DND-41 (cell line): ENCODE results near the gene VSIG1.

ENCODE experiments used
- ATAC-seq: fragments of 200-7000 bp; cut with Tn5 transposase; 3 replicates; pipeline ENCODE4 v1.9.1; 2021; ENCODE audit warnings: low read depth; ENCODE audit not compliant: insufficient read depth
- DNase-seq: peaks from one replicate; pipeline ENCODE4 v3.0.0-alpha.2; 2020
- H2AFZ ChIP-seq: 2 replicates; pipeline ENCODE4 v1.6.0; 2012; ENCODE audit warnings: low read depth, low read length
- H3K27ac ChIP-seq: 2 replicates; pipeline ENCODE4 v1.5.1; 2012; ENCODE audit warnings: low read length, inconsistent platforms
- H3K27me3 ChIP-seq: fragments of 200-600 bp; sonication (generic); 2 replicates; pipeline ENCODE4 v1.6.0; 2012; ENCODE audit warnings: low read length, mild to moderate bottlenecking, inconsistent platforms; ENCODE audit not compliant: insufficient read depth, poor library complexity
- H3K36me3 ChIP-seq: 2 replicates; pipeline ENCODE4 v1.5.1; 2012; ENCODE audit warnings: low read length, inconsistent platforms; ENCODE audit not compliant: insufficient read depth
- H3K4me1 ChIP-seq: 2 replicates; pipeline ENCODE4 v1.5.1; 2012; ENCODE audit warnings: mild to moderate bottlenecking, low read length; ENCODE audit not compliant: insufficient read depth
- H3K4me2 ChIP-seq: 2 replicates; pipeline ENCODE4 v1.6.0; 2012; ENCODE audit warnings: mild to moderate bottlenecking, moderate library complexity, low read length, inconsistent platforms; ENCODE audit not compliant: insufficient read depth
- H3K4me3 ChIP-seq, 2 experiments: fragments of 200-600 bp in 1 of 2; shearing (Covaris generic) in 1 of 2; 2 replicates each; pipeline ENCODE4 v1.5.1; 2012 to 2016; ENCODE audit warnings: inconsistent platforms in 2 of 2, low read length in 2 of 2, mild to moderate bottlenecking in 2 of 2, low read depth in 1 of 2, moderate library complexity in 1 of 2
- H3K79me2 ChIP-seq: 2 replicates; pipeline ENCODE4 v1.6.0; 2012; ENCODE audit warnings: low read length, inconsistent platforms; ENCODE audit not compliant: insufficient read depth
- H3K9ac ChIP-seq: 2 replicates; pipeline ENCODE4 v1.6.0; 2012; ENCODE audit warnings: low read depth, mild to moderate bottlenecking, inconsistent platforms, low read length, moderate library complexity
- H3K9me3 ChIP-seq: 2 replicates; pipeline ENCODE4 v1.5.1; 2012; ENCODE audit warnings: low read length, moderate library complexity, mild to moderate bottlenecking, inconsistent platforms; ENCODE audit not compliant: insufficient read depth, severe bottlenecking
- H4K20me1 ChIP-seq: 2 replicates; pipeline ENCODE4 v1.6.0; 2012; ENCODE audit warnings: low read length; ENCODE audit not compliant: insufficient read depth
- EZH2 ChIP-seq: IDR thresholded peaks from 3 replicates; pipeline ENCODE4 v1.6.1; 2012; ENCODE audit warnings: borderline replicate concordance, low read depth, mild to moderate bottlenecking, moderate library complexity, low read length, inconsistent platforms; ENCODE audit not compliant: severe bottlenecking
- TF ChIP-seq, protein P1 (sequence below): IDR thresholded peaks from 2 replicates; pipeline ENCODE4 v1.5.1; 2012; ENCODE audit warnings: borderline replicate concordance, low read length, moderate library complexity, mild to moderate bottlenecking; ENCODE audit not compliant: poor library complexity, severe bottlenecking; ENCODE audit errors: extremely low read depth

The VSIG1 gene

DNA sequence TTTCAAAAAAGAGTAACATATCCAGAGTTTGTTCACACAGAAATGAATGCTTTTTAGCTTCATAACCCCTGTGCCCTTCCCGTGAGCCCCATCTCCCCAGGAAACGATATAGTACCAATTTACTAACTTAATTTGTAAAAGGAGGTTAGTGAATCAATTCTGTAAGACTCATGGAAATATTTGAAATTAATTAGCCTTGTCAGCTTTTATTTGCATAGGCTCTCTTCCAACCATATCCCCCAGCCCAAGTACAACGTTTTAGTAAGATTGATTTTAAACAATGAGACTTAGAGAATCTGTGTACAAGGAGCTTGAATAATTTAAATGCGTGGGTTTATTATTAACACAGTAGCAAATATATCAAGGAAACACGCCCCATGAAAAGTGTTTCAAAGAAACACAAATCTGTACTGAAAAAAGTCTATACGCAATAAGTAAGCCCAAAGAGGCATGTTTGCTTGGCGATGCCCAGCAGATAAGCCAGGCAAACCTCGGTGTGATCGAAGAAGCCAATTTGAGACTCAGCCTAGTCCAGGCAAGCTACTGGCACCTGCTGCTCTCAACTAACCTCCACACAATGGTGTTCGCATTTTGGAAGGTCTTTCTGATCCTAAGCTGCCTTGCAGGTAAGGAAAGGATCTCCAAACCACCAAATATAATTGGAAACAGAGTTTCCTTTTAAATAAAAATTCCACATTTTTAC lies at the start of gene VSIG1:
Gene VSIG1 (plus strand): TSS at position 512 of the 703 bp plus-strand sequence. CDS start 66 bp downstream, at position 578.
- H3K4me1 ChIP-seq: no peaks in the 10 kb centered on the region
- H2AFZ ChIP-seq: no peak within 1 kb of the TSS
- no peaks in the 10 kb centered on the region for H4K20me1 ChIP-seq
- H3K27me3 ChIP-seq: no peaks in the 10 kb centered on the region
- TF ChIP-seq EZH2: no peak
- TF ChIP-seq, protein P1, sequence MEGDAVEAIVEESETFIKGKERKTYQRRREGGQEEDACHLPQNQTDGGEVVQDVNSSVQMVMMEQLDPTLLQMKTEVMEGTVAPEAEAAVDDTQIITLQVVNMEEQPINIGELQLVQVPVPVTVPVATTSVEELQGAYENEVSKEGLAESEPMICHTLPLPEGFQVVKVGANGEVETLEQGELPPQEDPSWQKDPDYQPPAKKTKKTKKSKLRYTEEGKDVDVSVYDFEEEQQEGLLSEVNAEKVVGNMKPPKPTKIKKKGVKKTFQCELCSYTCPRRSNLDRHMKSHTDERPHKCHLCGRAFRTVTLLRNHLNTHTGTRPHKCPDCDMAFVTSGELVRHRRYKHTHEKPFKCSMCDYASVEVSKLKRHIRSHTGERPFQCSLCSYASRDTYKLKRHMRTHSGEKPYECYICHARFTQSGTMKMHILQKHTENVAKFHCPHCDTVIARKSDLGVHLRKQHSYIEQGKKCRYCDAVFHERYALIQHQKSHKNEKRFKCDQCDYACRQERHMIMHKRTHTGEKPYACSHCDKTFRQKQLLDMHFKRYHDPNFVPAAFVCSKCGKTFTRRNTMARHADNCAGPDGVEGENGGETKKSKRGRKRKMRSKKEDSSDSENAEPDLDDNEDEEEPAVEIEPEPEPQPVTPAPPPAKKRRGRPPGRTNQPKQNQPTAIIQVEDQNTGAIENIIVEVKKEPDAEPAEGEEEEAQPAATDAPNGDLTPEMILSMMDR: no peak
- H3K4me3 ChIP-seq: no peak within 1 kb of the TSS
- H3K9me3 ChIP-seq: no peaks in the 10 kb centered on the region
- H3K36me3 ChIP-seq: no peaks in the 10 kb centered on the region
- no peak within 1 kb of the TSS for H3K27ac ChIP-seq
- no peak within 1 kb of the TSS for H3K9ac ChIP-seq
- no peaks in the 10 kb centered on the region for H3K79me2 ChIP-seq
- no peak for DNase-seq
- ATAC-seq: no peak
- no peak within 1 kb of the TSS for H3K4me2 ChIP-seq

DNA sequence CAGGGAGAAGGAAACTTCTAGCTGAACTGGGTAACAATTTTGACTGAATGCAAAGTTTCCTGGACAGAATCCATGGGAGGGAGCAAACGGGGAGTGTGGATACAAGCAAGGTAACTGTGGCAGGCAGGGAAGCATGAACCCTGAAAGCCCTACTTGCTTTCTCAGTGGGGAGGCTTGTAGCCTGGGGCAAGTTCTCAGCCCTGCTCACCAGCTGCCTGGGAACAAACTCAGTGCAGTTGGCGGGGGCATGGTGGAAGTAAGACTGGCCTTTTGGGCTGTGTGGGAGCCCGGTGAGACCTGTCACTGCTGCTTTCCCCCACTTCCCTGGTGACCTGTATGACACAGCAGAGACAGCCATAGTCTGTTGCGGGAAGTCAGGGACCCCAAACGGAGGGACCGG lies 48.7 kb upstream of the VSIG1 start:
- TF ChIP-seq, protein P1: no peak
- no peak for TF ChIP-seq EZH2
- no peaks in the 10 kb centered on the region for H3K9me3 ChIP-seq
- no peaks in the 10 kb centered on the region for H3K79me2 ChIP-seq
- no peaks in the 10 kb centered on the region for H3K27me3 ChIP-seq
- no peaks in the 10 kb centered on the region for H3K4me1 ChIP-seq
- no peak overlapping the region for H3K9ac ChIP-seq
- no peak for ATAC-seq
- no peak overlapping the region for H3K4me2 ChIP-seq
- H4K20me1 ChIP-seq: no peaks in the 10 kb centered on the region
- H3K4me3 ChIP-seq: no peak overlapping the region
- no peaks in the 10 kb centered on the region for H3K36me3 ChIP-seq
- H2AFZ ChIP-seq: no peak overlapping the region
- H3K27ac ChIP-seq: no peak overlapping the region
- DNase-seq: no peak

DNA sequence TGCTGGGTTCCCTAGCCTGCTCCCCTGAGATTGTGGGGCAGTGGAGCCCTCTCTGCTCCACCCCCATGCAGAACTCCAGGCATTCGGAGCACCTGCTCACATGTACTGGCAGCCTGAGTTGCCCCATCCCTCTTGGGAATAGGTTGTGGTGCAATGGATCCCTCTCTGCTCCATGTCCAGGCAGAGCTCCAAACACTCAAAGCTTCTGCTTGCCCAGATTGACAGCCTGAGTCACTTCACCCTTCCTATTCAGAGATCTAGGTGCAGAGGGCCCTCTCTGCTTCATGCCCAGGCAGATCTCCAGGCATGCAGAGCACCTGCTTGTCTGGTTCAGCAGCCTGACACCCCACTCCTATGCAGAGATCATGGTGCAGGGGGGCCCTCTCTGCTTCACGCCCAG lies 44.1 kb upstream of the VSIG1 start:
- Histone ChIP-seq H3K9me3 (no peaks in the 10 kb centered on the region), H3K79me2 (no peaks in the 10 kb centered on the region), H4K20me1 (no peaks in the 10 kb centered on the region), H3K27me3 (no peaks in the 10 kb centered on the region), H3K4me2 (no peak overlapping the region), H3K4me1 (no peaks in the 10 kb centered on the region), H3K36me3 (no peaks in the 10 kb centered on the region), H3K27ac (no peak overlapping the region), H2AFZ (no peak overlapping the region), H3K9ac (no peak overlapping the region), H3K4me3 (no peak overlapping the region)
- DNase-seq (no peak), ATAC-seq (no peak)
- no peak for TF ChIP-seq EZH2
- TF ChIP-seq, protein P1: no peak
